Measurements from ENCODE around the gene WDR1. TPM values are rescaled to one million over a fixed set of nuclear protein-coding genes. Genes with fewer than 3 reads are reported as not detected.

WDR1 gene
- total RNA-seq, 1 experiment from 2014 or later = 227 TPM

GRCh38 chr4:10095296-10095991, 21.2 kb downstream of the WDR1 start:
- Histone ChIP-seq H3K4me3 (ENCODE audit: low read depth, low read length, poor library complexity, severe bottlenecking) (no peak overlapping the region), H3K27me3 (replicated peaks; ENCODE audit: insufficient read depth, low read depth, low read length, poor library complexity) (no peaks in the 10 kb centered on the region), H3K9me3 (ENCODE audit: low read depth, low read length, poor library complexity, severe bottlenecking) (no peaks in the 10 kb centered on the region), H3K27ac (ENCODE audit: low read depth, low read length, poor library complexity, severe bottlenecking) (no peak overlapping the region), H3K36me3 (ENCODE audit: insufficient read depth, low read length, poor library complexity, severe bottlenecking) (peaks cover 26% of the 10 kb centered on the region), H3K4me1 (ENCODE audit: insufficient read depth, low read length, poor library complexity, severe bottlenecking) (no peaks in the 10 kb centered on the region)
- CTCF ChIA-PET = no interaction called here
- BruUV-seq (replicated peaks) = no TSS peak
- POLR2A ChIA-PET (ENCODE audit: low non-redundant PET) = no interaction called here
- TF ChIP-seq EZH2 (IDR thresholded peaks at IDR 0.05; ENCODE audit: borderline replicate concordance, low read depth, low read length, poor library complexity, severe bottlenecking) = no peak
- TF ChIP-seq, protein P1, sequence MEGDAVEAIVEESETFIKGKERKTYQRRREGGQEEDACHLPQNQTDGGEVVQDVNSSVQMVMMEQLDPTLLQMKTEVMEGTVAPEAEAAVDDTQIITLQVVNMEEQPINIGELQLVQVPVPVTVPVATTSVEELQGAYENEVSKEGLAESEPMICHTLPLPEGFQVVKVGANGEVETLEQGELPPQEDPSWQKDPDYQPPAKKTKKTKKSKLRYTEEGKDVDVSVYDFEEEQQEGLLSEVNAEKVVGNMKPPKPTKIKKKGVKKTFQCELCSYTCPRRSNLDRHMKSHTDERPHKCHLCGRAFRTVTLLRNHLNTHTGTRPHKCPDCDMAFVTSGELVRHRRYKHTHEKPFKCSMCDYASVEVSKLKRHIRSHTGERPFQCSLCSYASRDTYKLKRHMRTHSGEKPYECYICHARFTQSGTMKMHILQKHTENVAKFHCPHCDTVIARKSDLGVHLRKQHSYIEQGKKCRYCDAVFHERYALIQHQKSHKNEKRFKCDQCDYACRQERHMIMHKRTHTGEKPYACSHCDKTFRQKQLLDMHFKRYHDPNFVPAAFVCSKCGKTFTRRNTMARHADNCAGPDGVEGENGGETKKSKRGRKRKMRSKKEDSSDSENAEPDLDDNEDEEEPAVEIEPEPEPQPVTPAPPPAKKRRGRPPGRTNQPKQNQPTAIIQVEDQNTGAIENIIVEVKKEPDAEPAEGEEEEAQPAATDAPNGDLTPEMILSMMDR (conservative IDR thresholded peaks at IDR 0.05; ENCODE audit: low read depth, low read length) = no peak
- no peak for DNase-seq (ENCODE audit: low spot score)
- intact Hi-C loops (cut with micrococcal nuclease; ENCODE audit: unreplicated experiment) = no loop called here

DNA sequence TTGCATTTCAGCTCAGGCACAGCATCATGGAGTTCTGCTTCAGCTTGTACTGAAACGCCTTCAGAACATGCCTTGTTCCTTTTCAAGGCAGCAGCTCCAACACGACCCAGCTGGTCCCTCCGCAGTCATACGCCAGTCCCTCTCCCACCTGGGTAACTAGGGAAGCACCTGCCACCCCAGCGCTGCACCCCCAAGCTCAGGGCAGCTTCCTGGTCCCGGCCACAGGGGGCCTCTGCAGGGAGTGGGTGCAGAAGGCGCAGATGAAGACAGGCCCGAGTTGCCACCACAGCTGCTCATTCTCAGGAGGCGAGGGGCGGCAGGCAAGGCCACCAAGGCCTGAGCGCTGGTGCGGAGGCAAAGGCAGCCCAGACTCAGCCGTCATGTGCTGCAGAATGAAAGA, 21.8 kb downstream of the WDR1 start:
- Histone ChIP-seq H3K4me1 (ENCODE audit: insufficient read depth, low read length, poor library complexity, severe bottlenecking) (no peaks in the 10 kb centered on the region), H3K9me3 (ENCODE audit: low read depth, low read length, poor library complexity, severe bottlenecking) (no peaks in the 10 kb centered on the region), H3K4me3 (ENCODE audit: low read depth, low read length, poor library complexity, severe bottlenecking) (no peak overlapping the region), H3K27ac (ENCODE audit: low read depth, low read length, poor library complexity, severe bottlenecking) (no peak overlapping the region), H3K36me3 (ENCODE audit: insufficient read depth, low read length, poor library complexity, severe bottlenecking) (peaks cover 26% of the 10 kb centered on the region), H3K27me3 (replicated peaks; ENCODE audit: insufficient read depth, low read depth, low read length, poor library complexity) (no peaks in the 10 kb centered on the region)
- BruUV-seq (replicated peaks) = no TSS peak
- CTCF ChIA-PET = no interaction called here
- no peak for DNase-seq (ENCODE audit: low spot score)
- intact Hi-C loops (cut with micrococcal nuclease; ENCODE audit: unreplicated experiment) = no loop called here
- no peak for TF ChIP-seq EZH2 (IDR thresholded peaks at IDR 0.05; ENCODE audit: borderline replicate concordance, low read depth, low read length, poor library complexity, severe bottlenecking)
- POLR2A ChIA-PET (ENCODE audit: low non-redundant PET) = no interaction called here

DNA sequence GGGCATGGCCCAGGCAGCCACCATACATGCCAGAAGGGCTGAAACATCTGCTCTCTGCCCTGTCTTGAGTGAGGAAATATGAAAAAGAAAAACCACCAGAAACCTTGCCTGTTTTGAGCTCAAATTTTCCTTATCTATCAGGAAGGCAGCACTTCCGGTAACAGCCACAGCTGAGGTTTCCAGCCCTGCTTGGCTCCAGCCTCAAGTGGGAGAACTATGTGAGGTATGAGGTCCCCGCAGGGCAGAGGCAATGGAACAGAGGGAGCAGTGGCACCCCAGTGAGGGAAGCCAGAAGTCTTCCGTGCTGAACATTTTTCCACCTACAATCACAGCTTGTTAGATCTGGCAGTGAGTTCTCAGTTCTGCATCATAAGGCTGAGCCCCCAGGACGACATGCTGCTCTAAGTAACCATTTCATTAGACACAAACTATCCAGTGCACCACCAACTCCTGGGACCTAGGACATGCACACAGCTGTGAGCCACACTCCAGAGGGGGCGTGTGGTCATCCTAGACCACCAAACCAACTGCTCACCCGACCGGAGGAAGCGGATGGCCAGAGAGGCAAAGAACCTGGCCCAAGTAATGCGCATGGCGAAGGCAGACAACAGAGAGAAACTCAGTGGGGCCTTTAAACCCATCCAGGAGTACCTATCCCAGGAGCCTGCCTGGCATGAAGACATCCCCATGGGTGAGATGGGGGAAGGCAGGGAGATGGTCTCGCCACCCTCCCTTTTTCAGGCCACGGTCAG, 22.6 kb downstream of the WDR1 start:
- H3K27me3 ChIP-seq (replicated peaks; ENCODE audit: insufficient read depth, low read depth, low read length, poor library complexity) = no peaks in the 10 kb centered on the region
- intact Hi-C loops (cut with micrococcal nuclease; ENCODE audit: unreplicated experiment) = no loop called here
- H3K4me1 ChIP-seq (ENCODE audit: insufficient read depth, low read length, poor library complexity, severe bottlenecking) = no peaks in the 10 kb centered on the region
- H3K27ac ChIP-seq (ENCODE audit: low read depth, low read length, poor library complexity, severe bottlenecking) = no peak overlapping the region
- peaks cover 32% of the 10 kb centered on the region for H3K36me3 ChIP-seq (ENCODE audit: insufficient read depth, low read length, poor library complexity, severe bottlenecking)
- no TSS peak for BruUV-seq (replicated peaks)
- no peaks in the 10 kb centered on the region for H3K9me3 ChIP-seq (ENCODE audit: low read depth, low read length, poor library complexity, severe bottlenecking)
- CTCF ChIA-PET = no interaction called here
- H3K4me3 ChIP-seq (ENCODE audit: low read depth, low read length, poor library complexity, severe bottlenecking) = no peak overlapping the region
- TF ChIP-seq EZH2 (IDR thresholded peaks at IDR 0.05; ENCODE audit: borderline replicate concordance, low read depth, low read length, poor library complexity, severe bottlenecking) = no peak
- TF ChIP-seq, protein P1 (conservative IDR thresholded peaks at IDR 0.05; ENCODE audit: low read depth, low read length) = no peak
- POLR2A ChIA-PET (ENCODE audit: low non-redundant PET) = no interaction called here
- no peak for DNase-seq (ENCODE audit: low spot score)
